Measurements from ENCODE around the gene TRPM3.

- TF ChIP-seq CTCF (conservative IDR thresholded peaks at IDR 0.05) (no peak), EZH2 (IDR thresholded peaks at IDR 0.05; ENCODE audit: low read depth) (no peak)
Observed at GRCh38 chr9:70511858-70512257, 609.6 kb downstream of the TRPM3 start.
